ENCODE data around the gene PHF14. TPM values are rescaled to one million over a fixed set of nuclear protein-coding genes. Genes with fewer than 3 reads are reported as not detected.
"Not testable (repeated sequence)": the region's sequence is repeated elsewhere in the genome, so short reads cannot be mapped to it uniquely, and the experiment has no call there.

PHF14 gene
- total RNA-seq, 1 experiment from 2014 or later, result 50.8 TPM

GRCh38 chr7:10981317-10981716, 7.6 kb downstream of the PHF14 start:
- Histone ChIP-seq H2BK12ac (ENCODE audit: insufficient read length, low read depth, low read length) (no peak overlapping the region), H2BK5ac (ENCODE audit: insufficient read length, low read length) (no peak overlapping the region), H3T11ph (ENCODE audit: low read length) (no peak overlapping the region), H3K9ac (ENCODE audit: extremely low read depth, insufficient read length, low read length) (no peak overlapping the region), H3K14ac (ENCODE audit: insufficient read depth, low read length) (no peak overlapping the region), H3K4me1 (ENCODE audit: insufficient read depth, low read length) (peaks cover 2% of the 10 kb centered on the region; the same call in 1 of the 2 replicates), H3K79me2 (ENCODE audit: insufficient read depth, low read length) (peaks cover 6% of the 10 kb centered on the region; the same call in 1 of the 2 replicates), H3K18ac (ENCODE audit: insufficient read length, low read depth, low read length) (no peak overlapping the region), H3K23me2 (ENCODE audit: insufficient read length, low read depth, low read length, poor library complexity, severe bottlenecking) (no peaks in the 10 kb centered on the region), H4K8ac (replicated peaks; ENCODE audit: insufficient read length, low read depth, low read length) (no peak overlapping the region), H3K9me3 (ENCODE audit: control insufficient read depth, low read depth, low read length) (no peaks in the 10 kb centered on the region), H3K4me2 (ENCODE audit: insufficient read depth, insufficient read length, low read length) (no peak overlapping the region), H3K27ac (ENCODE audit: insufficient read length, low read depth, low read length) (no peak overlapping the region), H2AK5ac (ENCODE audit: insufficient read length, low read length) (no peak overlapping the region), H3K23ac (ENCODE audit: insufficient read length, low read depth, low read length) (no peak overlapping the region), H2AFZ (ENCODE audit: low read length) (no peak overlapping the region), H3K56ac (ENCODE audit: insufficient read length, low read depth, low read length) (no peak overlapping the region), H3K27me3 (ENCODE audit: insufficient read depth, low read length) (no peaks in the 10 kb centered on the region), H2BK15ac (ENCODE audit: low read depth, low read length) (no peak overlapping the region), H4K20me1 (ENCODE audit: control insufficient read depth, insufficient read depth, insufficient read length) (no peaks in the 10 kb centered on the region), H3K79me1 (ENCODE audit: insufficient read depth, low read depth, low read length, poor library complexity, severe bottlenecking) (no peaks in the 10 kb centered on the region), H2BK20ac (ENCODE audit: low read depth, low read length, poor library complexity, severe bottlenecking) (no peak overlapping the region), H4K91ac (ENCODE audit: insufficient read length, low read depth, low read length) (no peak overlapping the region), H2BK120ac (ENCODE audit: low read depth, low read length, poor library complexity, severe bottlenecking) (no peak overlapping the region), H3K4ac (ENCODE audit: low read depth, low read length) (no peak overlapping the region), H4K5ac (ENCODE audit: insufficient read length, low read depth, low read length) (no peak overlapping the region)
- H3K27ac Mint-ChIP-seq, result no peak overlapping the region
- H3K4me3 Mint-ChIP-seq, result no peak overlapping the region
- DNase-seq, result no peak
- WGBS (ENCODE audit: extremely low coverage, insufficient read length, low lambda C conversion rate), result no CpG with 5 or more reads among the region's 3 CpGs
- H3K9me3 Mint-ChIP-seq, result no peaks in the 10 kb centered on the region
- H3K4me1 Mint-ChIP-seq, result peaks cover 11% of the 10 kb centered on the region in 2 experiments
- H3K27me3 Mint-ChIP-seq (ENCODE audit: low read depth), result no peaks in the 10 kb centered on the region
- TF ChIP-seq CTCF (conservative IDR thresholded peaks at IDR 0.05), result no peak
- peaks cover 13 to 29% (median 26%) of the 10 kb centered on the region in 3 experiments; a peak in 6 of 7 replicates for H3K36me3 Mint-ChIP-seq (ENCODE audit: insufficient read depth in 1 of 3, low read depth in 3 of 3)

DNA sequence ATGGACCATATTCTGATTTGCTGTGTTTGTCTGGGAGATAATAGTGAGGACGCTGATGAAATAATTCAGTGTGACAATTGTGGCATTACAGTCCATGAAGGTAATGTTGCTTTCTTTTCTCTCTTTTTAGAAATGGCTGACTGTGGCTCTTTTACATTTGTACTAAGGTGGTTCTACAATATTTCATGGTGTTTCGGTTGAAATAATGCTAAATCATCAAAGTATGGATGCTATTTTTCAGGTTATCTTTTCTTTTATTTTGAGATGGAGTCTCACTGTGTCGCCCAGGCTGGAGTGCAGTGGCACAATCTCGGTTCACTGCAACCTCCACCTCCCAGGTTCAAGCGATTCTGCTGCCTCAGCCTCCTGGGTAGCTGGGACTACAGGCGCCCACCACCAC, 17.1 kb downstream of the PHF14 start:
- not testable (repeated sequence) for H4K8ac ChIP-seq (replicated peaks; ENCODE audit: insufficient read length, low read depth, low read length); H3K18ac ChIP-seq (ENCODE audit: insufficient read length, low read depth, low read length); H3K4ac ChIP-seq (ENCODE audit: low read depth, low read length); H3K4me2 ChIP-seq (ENCODE audit: insufficient read depth, insufficient read length, low read length); H2AFZ ChIP-seq (ENCODE audit: low read length); H3K4me1 ChIP-seq (ENCODE audit: insufficient read depth, low read length); H3K27ac Mint-ChIP-seq; H4K20me1 ChIP-seq (ENCODE audit: control insufficient read depth, insufficient read depth, insufficient read length); H3K79me2 ChIP-seq (ENCODE audit: insufficient read depth, low read length); H3K9me3 ChIP-seq (ENCODE audit: control insufficient read depth, low read depth, low read length); H3K4me3 Mint-ChIP-seq; H4K91ac ChIP-seq (ENCODE audit: insufficient read length, low read depth, low read length); H2BK5ac ChIP-seq (ENCODE audit: insufficient read length, low read length); H2BK20ac ChIP-seq (ENCODE audit: low read depth, low read length, poor library complexity, severe bottlenecking); DNase-seq; H2BK120ac ChIP-seq (ENCODE audit: low read depth, low read length, poor library complexity, severe bottlenecking); H3K23me2 ChIP-seq (ENCODE audit: insufficient read length, low read depth, low read length, poor library complexity, severe bottlenecking); H3K23ac ChIP-seq (ENCODE audit: insufficient read length, low read depth, low read length); H3K27me3 Mint-ChIP-seq (ENCODE audit: low read depth); H3K4me1 Mint-ChIP-seq; H4K5ac ChIP-seq (ENCODE audit: insufficient read length, low read depth, low read length); H3K79me1 ChIP-seq (ENCODE audit: insufficient read depth, low read depth, low read length, poor library complexity, severe bottlenecking); H3K27me3 ChIP-seq (ENCODE audit: insufficient read depth, low read length); H2AK5ac ChIP-seq (ENCODE audit: insufficient read length, low read length); H3T11ph ChIP-seq (ENCODE audit: low read length); H3K27ac ChIP-seq (ENCODE audit: insufficient read length, low read depth, low read length); H2BK15ac ChIP-seq (ENCODE audit: low read depth, low read length); H3K9ac ChIP-seq (ENCODE audit: extremely low read depth, insufficient read length, low read length); H2BK12ac ChIP-seq (ENCODE audit: insufficient read length, low read depth, low read length); H3K56ac ChIP-seq (ENCODE audit: insufficient read length, low read depth, low read length); H3K14ac ChIP-seq (ENCODE audit: insufficient read depth, low read length)
- peaks cover 34 to 63% (median 62%) of the 10 kb centered on the region in 3 experiments for H3K36me3 Mint-ChIP-seq (ENCODE audit: insufficient read depth in 1 of 3, low read depth in 3 of 3)
- peaks cover 18% of the 10 kb centered on the region in 2 experiments for H3K9me3 Mint-ChIP-seq
- no CpG with 5 or more reads among the region's 6 CpGs for WGBS (ENCODE audit: extremely low coverage, insufficient read length, low lambda C conversion rate)

All from H9 (cell line).